GM23338 (cell line): ENCODE data around the gene CSNK2B.

Source experiments
- CTCF ChIP-seq, 2 experiments: fragments of 200-600 bp in 1 of 2; sonication (generic) in 1 of 2; conservative IDR thresholded peaks; 2 replicates each; pipeline versions ENCODE4 v1.5.1 to v1.6.1; 2016 to 2017; ENCODE audit warnings: antibody characterized with exemption in 2 of 2, low read depth in 2 of 2, mild to moderate bottlenecking in 2 of 2, moderate library complexity in 1 of 2
- EZH2 ChIP-seq: fragments of 200-600 bp; sonication (generic); IDR thresholded peaks from one replicate; pipeline ENCODE4 v1.8.0; 2017; ENCODE audit warnings: antibody characterized with exemption, mild to moderate bottlenecking, low read depth; ENCODE audit not compliant: unreplicated experiment
- EZH2phosphoT487 ChIP-seq: fragments of 200-600 bp; sonication (generic); IDR thresholded peaks from one replicate; pipeline ENCODE4 v1.8.1; 2018; ENCODE audit warnings: antibody characterized with exemption; ENCODE audit not compliant: unreplicated experiment
- NANOG ChIP-seq: IDR thresholded peaks from 2 replicates; pipeline ENCODE4 v1.6.1; 2016; ENCODE audit warnings: antibody characterized with exemption, borderline replicate concordance
- POLR2AphosphoS5 ChIP-seq: IDR thresholded peaks from 2 replicates; pipeline ENCODE4 v1.6.1; 2016; ENCODE audit warnings: antibody characterized with exemption, low read depth
- REST ChIP-seq: IDR thresholded peaks from one replicate; pipeline ENCODE4 v1.6.1; 2018; ENCODE audit warnings: antibody characterized with exemption; ENCODE audit not compliant: unreplicated experiment
- ZNF114 ChIP-seq: fragments of 250-450 bp; sonication (Bioruptor Pico); IDR thresholded peaks from 2 replicates; pipeline ENCODE4 v1.5.0; 2020; ENCODE audit warnings: mild to moderate bottlenecking, moderate library complexity

GRCh38 chr6:31706599-31706998 lies 40.7 kb downstream of the CSNK2B start, which contains the start of gene LY6G6F:
- TF ChIP-seq EZH2 (no peak), CTCF (conservative IDR thresholded peaks at IDR 0.05; ENCODE audit: low read depth in 2 of 2) (no peak), POLR2AphosphoS5 (no peak), EZH2phosphoT487 (no peak), REST (no peak), ZNF114 (no peak), NANOG (no peak)
